HT-29 (cell line): Measurements from ENCODE around the gene TRIM34. TPM values are rescaled to one million over a fixed set of nuclear protein-coding genes. Genes with fewer than 3 reads are reported as not detected.
A peak's percentile ranks its signal among the peaks of the same experiment; 100 is the strongest.
"Not testable (repeated sequence)": the region's sequence is repeated elsewhere in the genome, so short reads cannot be mapped to it uniquely, and the experiment has no call there.

ENCODE experiments used
- DNase-seq: peaks from one replicate; pipeline ENCODE4 v3.0.0-alpha.2; 2015; ENCODE audit warnings: low spot score
- total RNA-seq: library from RNA; depleted of rRNA; stranded (reverse); fragments of >200 nt; shearing (Covaris generic); gene quantifications from 2 replicates; pipeline ENCODE4 v1.2.3, GENCODE V29; 2014; rRNA removed

The TRIM34 gene
- total RNA-seq, result 2.8 and 4.7 TPM in 2 replicates

DNA sequence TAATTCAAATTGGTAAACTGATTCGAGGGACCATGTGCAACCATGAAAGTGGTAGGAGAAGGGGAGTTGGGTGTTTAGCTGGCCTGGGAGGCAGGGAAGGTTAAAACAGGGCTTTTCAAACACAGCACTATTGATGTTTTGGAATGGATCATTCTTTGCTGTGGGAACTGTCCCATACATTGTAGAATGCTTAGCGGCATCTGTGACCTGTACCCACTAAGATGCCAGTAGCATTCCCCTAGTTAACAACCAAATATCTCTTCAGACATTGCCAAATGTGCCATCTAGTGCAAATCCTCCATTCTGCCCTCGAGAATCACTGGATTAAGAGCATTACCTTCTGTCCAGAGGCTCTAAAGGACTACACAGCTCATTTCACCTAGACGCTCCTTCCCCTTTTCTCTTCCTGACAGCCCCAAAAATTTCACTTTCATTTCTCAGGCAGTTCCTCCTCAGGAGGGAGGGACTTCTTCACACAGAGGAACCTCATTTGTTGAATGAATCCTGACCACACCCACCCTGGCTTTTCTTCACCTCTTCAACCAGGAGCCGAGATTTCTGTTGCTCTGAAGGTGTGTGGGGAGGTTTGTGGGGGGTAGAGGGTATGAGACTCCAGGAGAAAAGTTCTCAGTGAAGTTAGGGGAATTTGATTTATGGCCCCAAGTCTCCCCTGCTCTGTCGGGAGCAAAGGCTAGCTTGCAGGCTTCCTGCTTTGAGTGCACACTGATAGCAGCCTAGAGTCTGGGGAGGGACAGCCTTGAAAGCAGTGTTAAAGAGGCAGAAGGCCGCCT is at the start of gene TRIM34:
TSS of gene TRIM34 (plus strand) at position 513 of the 791 bp plus-strand sequence. CDS start 7,331 bp downstream, outside the sequence.
- peak; percentile 69 for DNase-seq

GRCh38 chr11:5575152-5575551 is 49.6 kb upstream of the TRIM34 start:
- DNase-seq, result no peak

GRCh38 chr11:5577101-5577500 is 47.7 kb upstream of the TRIM34 start:
- DNase-seq, result no peak

- DNase-seq, result no peak
Measured at GRCh38 chr11:5580577-5580976, 44.2 kb upstream of the TRIM34 start, which contains the start of gene OR52B6. TSS of gene OR52B6 (plus strand) at chr11:5580877. CDS start at chr11:5580877, 0 bp downstream.

DNA sequence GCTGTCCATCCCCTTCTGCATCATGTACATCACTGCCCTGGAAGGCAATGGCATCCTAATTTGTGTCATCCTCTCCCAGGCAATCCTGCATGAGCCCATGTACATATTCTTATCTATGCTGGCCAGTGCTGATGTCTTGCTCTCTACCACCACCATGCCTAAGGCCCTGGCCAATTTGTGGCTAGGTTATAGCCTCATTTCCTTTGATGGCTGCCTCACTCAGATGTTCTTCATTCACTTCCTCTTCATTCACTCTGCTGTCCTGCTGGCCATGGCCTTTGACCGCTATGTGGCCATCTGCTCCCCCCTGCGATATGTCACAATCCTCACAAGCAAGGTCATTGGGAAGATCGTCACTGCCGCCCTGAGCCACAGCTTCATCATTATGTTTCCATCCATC is 43.8 kb upstream of the TRIM34 start:
- DNase-seq, result no peak

DNA sequence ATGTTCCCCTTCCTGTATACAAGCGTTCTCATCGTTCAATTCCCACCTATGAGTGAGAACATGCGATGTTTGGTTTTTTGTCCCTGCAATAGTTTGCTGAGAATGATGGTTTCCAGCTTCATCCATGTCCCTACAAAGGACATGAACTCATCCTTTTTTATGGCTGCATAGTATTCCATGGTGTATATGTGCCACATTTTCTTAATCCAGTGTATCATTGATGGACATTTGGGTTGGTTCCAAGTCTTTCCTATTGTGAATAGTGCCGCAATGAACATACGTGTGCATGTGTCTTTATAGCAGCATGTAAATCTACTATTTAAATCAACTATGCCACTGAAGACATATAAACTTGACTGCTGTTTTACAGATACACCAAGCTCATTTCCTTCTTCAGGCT is 40.3 kb upstream of the TRIM34 start:
- not testable (repeated sequence) for DNase-seq

GRCh38 chr11:5589906-5590305 is 34.9 kb upstream of the TRIM34 start:
- not testable (repeated sequence) for DNase-seq

- DNase-seq, result no peak
Measured at GRCh38 chr11:5591613-5592012, 33.2 kb upstream of the TRIM34 start.

- no peak for DNase-seq
Measured at GRCh38 chr11:5592615-5593014, 32.2 kb upstream of the TRIM34 start.

DNA sequence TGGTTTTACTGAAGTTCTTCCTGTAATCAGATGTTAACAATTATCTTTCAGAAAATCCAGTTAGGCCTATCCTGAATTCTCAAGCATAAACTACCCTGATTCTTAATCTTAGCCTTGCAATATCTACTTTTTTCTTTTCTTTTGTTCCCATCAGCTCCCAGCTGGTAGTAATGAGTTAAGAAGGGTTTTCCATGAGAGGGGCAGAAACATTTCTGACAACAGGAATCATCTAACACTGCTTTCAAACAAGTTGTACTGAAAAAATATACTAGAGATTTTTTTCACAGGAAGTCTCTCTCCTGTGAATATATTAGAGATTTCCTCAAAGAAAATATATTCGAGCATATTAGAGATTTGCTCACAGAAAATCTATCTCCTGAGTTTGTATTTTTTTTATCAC is 31.7 kb upstream of the TRIM34 start:
- DNase-seq, result no peak

DNA sequence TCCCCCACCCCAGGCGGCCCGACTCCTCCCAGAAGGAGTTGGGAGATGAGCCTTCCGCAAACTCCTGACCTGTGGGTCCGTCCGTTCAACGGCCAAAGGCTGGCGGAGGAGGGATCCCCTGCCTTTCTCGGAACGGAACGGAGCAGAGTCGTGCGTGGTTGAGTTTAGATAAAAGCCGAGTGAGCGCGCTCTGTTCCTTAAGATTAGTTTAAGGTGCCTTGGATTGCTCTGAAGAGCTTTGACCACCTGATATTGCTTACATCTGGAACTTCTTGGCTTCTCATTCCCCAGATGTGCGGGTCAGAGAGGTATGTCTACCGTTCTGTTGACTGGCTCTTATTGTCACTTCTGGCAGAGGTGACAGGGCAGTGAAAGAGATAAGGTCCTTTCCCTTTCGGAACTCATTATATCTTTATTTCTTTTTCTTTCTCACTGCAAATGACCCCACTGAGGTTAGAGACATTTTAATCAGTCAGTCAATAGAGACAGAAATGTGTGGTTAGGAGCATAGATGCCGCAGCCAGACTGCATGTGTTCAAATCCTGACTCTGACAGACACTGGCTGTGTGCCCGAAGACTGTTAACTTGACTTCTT is 28.1 kb upstream of the TRIM34 start, which contains the start of gene TRIM6:
TSS of gene TRIM6 (plus strand) at position 31 of the 595 bp plus-strand sequence. CDS start at position 292, 261 bp downstream.
- peak; percentile 48 for DNase-seq

- DNase-seq, result no peak
Measured at GRCh38 chr11:5597953-5598352, 26.8 kb upstream of the TRIM34 start.

DNA sequence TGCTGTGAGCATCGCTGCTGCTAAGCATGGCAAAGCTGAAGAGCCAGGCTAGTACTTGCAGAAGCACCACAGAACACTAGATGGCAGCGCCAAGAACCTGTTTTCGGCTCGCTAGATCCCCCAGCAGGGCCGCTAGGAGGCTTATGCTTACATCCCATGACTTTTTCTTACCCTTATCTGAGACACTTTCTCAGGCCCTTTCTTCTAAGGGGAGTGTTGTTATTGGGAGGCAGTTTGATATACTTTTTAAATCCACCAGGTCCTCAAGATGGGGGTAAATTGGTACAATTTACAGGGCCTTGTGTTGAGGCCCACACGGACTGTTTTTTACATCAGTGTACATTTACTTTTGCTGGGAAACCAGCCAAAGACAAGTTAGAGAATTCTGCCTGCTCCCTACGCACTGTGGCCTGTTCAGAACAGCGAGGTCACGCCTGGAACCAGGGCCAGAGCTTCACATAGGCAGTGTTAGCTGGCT is 24.4 kb upstream of the TRIM34 start:
- peak; percentile 88 for DNase-seq

DNA sequence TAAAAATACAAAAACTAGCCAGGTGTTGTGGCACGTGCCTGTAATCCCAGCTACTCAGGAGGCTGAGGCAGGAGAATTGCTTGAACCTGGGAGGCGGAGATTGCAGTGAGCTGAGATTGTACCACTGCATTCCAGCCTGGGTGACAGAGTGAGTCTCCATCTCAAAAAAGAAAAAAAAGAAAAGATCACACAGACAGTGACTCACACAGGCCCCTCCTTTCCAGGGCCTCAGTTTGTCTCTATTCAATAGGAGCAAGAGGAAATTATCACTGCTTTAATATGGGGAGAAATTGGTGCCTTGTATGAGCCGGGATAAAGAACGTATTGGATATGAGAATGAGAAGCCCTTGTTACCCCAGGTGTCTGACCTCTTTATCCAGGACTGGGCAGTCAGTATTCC is 22.0 kb upstream of the TRIM34 start:
- DNase-seq, result not testable (repeated sequence)

DNA sequence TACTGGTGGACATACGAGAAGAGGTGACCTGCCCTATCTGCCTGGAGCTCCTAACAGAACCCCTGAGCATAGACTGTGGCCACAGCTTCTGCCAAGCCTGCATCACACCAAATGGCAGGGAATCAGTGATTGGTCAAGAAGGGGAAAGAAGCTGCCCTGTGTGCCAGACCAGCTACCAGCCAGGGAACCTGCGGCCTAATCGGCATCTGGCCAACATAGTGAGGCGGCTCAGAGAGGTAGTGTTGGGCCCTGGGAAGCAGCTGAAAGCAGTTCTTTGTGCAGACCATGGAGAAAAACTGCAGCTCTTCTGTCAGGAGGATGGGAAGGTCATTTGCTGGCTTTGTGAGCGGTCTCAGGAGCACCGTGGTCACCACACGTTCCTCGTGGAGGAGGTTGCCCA is 21.5 kb upstream of the TRIM34 start:
- no peak for DNase-seq

DNA sequence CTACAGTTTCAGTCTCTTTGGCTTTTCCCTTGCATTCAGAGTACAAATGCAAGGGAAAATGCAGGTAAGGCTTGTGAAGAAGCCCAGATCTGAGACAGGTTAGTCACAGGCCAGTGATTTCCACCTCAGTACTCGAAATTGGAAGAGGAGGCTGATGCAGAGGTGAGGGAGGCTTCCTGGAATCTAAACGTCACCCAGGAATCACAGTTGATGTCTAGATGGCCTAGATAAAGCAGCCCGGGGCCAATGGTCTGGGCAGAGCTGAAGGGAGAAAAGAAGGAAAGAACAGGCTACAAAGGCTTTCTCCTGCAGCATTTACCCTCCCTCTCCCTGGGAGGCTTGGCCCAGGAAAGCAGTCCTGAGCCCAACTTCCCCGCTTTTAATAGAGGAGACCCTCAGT is 19.9 kb upstream of the TRIM34 start:
- DNase-seq, result no peak

GRCh38 chr11:5605849-5606248 is 19.0 kb upstream of the TRIM34 start:
- DNase-seq, result no peak

DNA sequence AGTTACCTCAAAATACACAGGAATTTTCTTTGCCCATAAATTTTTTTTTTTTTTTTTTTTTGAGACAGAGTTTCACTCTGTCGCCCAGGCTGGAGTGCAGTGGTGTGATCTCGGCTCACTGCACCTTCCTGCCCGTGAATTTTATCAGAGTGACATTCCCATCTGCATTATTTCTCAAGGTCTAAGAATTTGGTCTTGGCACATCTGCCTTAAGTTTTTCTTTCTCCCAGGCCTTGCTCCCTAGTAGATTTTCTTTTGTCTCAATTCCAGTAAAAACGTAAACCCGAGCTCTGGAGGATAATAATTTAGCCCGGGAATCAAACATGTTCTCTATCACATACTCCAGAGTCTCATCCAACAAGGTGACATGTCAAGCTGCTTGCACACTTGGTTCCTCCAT is 16.0 kb upstream of the TRIM34 start:
- DNase-seq, result no peak

DNA sequence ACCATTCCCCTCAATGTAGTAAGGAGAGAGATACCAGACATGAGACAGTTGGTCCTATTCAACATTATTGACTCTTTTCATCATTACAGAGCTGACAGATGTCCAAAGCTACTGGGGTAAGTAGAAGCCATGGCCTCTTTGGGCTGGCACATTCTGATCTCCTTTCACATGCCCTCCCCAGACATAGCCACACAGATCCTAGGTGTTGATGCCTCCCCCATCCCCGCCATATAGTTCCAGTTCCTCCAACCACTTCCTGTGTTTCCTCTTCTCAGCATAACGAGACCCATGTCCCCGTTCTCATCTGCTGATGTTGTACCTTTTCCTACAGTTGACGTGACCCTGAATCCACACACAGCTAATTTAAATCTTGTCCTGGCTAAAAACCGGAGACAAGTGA is 14.4 kb upstream of the TRIM34 start:
- DNase-seq, result no peak

DNA sequence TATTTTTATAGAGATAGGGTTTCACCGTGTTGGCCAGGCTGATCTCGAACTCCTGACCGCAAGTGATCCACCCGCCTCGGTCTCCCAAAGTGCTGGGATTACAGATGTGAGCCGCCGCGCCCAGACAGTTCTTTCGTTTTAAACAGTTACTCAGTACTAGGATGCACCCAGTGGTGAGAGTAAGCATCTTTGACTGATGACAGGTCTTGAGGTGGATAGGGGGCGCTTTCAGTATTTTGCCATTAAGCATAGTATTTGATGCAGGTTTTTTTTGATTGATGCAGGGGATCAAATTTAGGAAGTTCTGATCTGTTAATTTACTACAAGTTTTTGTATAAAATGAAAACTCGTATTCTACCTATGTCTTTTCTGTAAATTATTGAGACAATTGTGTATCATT is 13.2 kb upstream of the TRIM34 start:
- no peak for DNase-seq

- DNase-seq, result no peak
Measured at GRCh38 chr11:5618807-5619206, 6.0 kb upstream of the TRIM34 start.

- peak; percentile 68 for DNase-seq
Measured at GRCh38 chr11:5620651-5621521, 3.9 kb upstream of the TRIM34 start.
